ENCODE data around the gene CCDC51.
"Not testable (repeated sequence)": the region's sequence is repeated elsewhere in the genome, so short reads cannot be mapped to it uniquely, and the experiment has no call there.

Gene CCDC51, protein sequence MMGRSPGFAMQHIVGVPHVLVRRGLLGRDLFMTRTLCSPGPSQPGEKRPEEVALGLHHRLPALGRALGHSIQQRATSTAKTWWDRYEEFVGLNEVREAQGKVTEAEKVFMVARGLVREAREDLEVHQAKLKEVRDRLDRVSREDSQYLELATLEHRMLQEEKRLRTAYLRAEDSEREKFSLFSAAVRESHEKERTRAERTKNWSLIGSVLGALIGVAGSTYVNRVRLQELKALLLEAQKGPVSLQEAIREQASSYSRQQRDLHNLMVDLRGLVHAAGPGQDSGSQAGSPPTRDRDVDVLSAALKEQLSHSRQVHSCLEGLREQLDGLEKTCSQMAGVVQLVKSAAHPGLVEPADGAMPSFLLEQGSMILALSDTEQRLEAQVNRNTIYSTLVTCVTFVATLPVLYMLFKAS

DNA sequence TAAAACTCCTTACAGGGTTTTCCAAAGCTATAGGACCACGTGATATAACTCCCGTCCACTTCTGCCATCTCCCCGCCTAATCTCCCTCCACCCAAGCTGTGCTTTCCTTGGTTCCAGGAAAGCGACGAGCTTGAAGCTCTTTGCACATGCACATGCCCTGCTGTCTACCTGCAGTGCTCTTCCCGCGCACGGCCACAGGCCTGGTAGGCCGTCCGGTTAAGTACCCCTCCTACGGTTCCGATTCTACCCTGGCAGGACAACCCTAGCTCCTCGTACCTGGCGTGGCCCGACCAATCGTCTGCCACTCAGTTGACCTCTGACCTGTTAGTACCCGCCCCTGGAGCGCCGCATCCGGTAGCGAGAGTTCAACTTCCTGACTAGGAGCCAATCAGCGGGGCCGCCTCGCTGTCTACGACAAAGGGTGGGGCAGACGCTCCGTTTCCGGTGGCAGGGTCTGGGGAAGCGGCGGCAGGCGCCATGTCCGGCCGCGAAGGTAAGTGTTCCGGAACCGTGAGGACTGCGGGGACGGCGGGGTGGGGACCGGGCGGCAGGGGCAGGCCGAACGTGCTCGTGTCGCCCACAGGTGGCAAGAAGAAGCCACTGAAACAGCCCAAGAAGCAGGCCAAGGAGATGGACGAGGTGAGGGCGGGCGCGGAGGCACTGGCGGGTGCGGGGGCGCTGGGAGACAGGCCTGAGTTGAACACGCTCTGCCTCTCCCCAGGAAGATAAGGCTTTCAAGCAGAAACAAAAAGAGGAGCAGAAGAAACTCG is at the start of gene CCDC51, which contains the start of gene TMA7:
Gene CCDC51 (minus strand): TSS at position 300 of the 770 bp plus-strand sequence. CDS start 4,991 bp downstream, outside the sequence.
Gene TMA7 (plus strand): TSS at position 438 of the 770 bp plus-strand sequence. CDS start 40 bp downstream, at position 478.
- DNase-seq = peak; percentile 97

DNA sequence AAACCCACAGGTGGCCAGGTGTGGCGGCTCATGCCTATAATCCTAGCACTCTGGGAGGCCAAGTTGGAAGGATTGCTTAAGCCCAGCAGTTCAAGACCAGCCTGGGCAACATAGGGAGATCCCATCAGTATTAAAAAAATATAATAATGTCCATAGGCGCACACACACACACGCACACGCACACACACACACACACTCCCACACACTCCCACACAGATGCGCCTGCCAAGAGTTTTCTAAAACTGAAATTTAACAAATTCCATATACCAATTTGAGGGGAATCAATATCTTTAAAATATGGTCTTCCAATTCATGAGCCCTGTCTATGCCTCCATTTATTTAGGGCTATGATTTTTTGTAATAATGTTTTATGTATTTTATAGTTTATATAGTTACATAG is 47.0 kb upstream of the CCDC51 start:
- DNase-seq = no peak

DNA sequence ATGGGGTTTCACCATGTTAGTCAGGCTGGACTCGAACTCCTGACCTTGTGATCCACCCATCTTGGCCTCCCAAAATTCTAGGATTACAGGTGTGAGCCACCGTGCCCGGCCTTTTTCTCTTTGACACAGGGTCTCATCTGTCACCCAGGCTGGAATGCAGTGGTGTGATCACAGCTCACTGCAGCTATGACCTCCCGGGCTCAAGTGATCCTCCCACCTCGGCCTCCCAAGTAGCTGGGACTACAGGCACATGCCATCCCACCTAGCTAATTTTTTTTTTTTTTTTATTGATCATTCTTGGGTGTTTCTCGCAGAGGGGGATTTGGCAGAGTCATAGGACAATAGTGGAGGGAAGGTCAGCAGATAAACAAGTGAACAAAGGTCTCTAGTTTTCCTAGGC is 42.9 kb upstream of the CCDC51 start:
- DNase-seq = not testable (repeated sequence)

DNA sequence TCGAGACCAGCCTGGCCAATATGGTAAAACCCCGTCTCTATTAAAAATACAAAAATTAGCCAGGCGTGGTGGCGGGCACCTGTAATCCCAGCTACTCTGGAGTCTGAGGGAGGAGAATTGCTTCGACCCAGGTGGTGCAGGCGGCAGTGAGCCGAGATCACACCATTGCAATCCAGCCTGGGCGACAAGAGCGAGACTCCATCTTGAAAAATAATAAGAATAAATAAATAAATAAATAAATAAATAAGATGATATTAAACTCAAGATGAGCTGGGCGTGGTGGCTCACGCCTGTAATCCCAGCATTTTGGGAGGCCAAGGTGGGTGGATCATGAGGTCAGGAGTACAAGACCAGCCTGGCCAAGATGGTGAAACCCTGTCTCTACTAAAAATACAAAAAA is 41.0 kb upstream of the CCDC51 start:
- DNase-seq = not testable (repeated sequence)

DNA sequence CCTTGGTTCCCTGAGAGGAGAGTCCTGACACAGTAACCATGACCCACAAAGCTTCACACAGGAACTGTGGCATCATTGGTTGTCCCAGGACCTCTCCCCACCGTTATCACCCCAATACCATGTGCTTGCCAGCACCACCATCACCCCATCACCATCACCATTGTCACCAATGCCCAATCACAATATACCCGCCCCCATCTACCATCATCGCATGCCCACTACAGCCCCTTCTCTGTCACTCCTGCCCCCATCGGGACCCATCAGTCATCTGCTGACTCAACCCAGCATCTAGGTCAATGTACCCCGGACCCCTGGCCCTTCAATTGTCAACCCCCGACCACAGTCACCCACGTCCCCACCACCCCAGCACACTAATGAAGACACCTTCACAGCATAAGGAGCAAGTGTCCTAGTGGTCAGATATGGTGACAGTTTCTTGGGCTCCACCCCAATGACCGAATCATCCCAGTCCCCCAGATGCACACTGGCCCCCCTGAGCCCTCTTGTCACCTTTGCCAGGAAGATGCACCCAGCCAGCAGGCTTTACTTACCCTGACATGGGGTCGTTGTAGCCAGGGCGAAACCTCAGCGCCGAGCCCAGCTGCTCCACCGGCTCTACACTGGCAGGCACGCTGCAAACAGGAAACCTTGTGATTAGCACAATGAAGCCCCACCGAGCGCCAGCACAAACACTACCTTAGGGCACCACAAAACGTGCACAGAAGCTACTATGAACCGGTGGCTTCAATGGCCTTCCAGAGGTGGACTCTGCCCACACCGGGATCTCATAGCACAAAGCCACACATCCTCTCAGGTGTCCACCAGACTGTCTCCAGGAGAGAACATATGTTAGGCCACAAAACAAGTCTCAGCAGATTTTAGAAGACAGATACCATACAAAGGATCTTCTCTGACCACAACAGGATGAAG is 39.0 kb upstream of the CCDC51 start:
- DNase-seq = no peak

DNA sequence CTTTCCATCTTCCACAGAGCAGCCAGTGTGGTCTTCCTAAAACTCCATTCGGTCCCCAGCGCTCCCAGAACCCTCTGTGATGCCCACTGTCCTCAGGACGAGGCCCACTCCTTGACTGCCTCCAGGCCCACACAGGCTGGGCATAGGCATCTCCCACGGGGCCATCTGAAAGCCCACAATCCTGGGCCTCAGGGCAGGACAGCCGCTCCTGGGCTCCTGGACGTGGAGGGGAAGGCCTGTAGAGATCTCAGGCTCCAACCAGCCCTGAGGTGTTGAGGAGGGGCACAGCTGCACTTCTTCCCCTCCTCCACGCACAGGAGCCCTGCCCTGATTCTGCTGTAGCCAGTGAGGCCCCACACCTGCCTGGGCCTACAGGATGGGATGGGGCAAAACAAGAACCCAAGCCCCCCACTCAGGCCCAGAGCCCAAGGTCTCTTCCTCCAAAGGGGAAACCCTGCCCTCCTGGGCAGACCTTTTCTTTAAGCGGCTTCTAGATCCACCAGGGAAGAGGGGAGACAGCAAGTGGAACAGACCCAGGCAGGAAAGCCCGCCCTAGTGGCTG is 38.1 kb upstream of the CCDC51 start:
- DNase-seq = no peak

DNA sequence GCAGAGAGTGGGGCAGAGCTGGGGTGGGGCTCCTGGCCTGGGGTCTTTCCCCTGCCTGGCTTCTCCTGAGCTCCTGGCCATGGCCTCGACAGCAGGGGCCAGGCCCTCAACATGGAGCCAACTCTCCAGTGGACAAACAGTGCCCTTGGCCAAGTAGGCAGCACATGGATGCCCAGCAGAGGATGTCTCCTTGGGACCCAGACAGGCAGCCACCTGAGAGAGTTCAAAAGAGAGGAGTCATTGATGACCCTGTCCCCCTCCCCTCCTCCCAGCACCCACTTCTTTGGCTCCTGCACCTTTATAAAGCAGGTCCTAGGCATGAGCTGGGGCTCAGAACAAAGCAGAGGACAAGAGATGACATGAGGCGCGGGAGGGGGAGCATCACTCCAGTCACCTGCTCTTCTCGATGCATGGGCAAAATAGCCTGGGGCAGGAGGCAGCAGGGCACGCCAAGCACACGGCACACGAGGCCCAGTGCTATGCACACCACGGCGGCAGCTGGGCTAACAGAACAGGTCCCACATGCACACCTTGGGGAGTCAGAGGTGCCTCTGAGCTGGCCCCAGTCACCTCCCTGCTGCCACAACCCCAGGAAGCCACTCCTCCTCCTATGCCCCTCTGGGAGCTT is 36.6 kb upstream of the CCDC51 start:
- DNase-seq = no peak

DNA sequence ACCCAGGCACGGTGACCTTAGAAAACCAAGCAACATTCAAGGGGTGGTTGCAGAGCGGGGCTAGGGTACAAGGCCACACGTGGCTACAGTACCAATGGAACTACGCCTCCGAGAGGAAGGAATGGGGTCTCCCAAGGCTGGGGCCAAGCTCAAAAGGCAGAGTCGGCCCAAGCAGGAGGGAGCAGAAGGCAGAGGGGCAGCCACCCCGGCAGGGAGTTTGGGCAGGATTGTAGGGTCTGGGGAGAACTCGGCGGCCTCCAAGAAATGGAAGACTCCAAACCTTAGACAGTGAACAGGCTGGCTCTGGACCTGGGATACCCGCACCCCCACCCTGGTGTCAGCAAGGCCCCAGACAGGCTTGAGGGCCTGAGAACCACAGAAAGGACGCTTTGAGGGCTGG is 35.3 kb upstream of the CCDC51 start:
- DNase-seq = no peak

DNA sequence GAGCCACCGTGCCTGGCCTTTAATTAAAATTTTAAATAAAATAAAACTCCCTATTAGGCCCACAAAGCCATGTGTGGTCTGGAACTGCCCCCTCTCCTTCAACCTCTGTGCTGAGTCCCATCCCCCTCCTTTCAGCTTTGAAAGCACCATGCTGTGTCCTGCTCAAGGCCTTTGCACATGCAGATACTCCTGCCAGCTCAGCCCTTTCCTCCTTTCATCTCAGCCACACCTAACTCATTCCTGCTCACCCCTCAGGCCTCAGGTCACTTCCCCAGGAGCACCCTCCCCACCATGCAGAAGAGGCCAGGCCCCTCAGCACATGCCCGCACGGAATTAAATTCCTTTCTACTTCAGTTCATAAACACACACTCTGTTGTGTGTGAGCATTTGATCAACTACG is 34.7 kb upstream of the CCDC51 start:
- DNase-seq = no peak

DNA sequence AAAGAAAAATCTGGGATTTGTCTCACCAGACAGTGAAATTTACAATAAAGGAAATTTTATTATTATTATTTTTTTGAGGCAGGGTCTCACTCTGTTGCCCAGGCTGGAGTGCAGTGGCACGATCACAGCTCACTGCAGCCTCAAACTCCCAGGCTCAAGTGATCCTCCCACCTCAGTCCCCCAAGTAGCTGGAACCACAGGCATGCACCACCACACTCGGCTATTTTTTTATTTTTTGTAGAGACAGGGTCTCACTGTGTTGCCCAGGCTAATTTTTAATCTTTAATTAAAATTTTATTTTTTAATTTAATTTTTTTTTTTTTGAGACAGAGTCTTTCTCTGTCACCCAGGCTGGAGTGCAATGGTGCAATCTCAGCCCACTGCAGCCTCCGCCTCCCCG is 34.1 kb upstream of the CCDC51 start:
- DNase-seq = not testable (repeated sequence)

DNA sequence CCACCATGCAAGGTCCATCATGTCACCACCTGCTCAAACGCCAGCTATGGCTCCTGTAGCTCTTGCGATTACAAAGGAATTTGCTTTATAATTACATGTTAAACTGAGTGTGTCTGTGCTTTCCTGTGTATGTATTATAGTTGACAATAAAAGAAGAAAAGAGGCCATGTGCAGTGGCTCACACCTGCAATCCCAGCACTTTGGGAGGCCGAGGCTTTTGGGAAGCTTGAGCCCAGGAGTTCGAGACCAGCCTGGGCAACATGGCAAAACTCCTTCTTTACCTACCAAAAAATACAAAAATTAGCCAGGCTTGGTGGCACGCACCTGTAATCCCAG is 33.7 kb upstream of the CCDC51 start:
- no peak for DNase-seq

DNA sequence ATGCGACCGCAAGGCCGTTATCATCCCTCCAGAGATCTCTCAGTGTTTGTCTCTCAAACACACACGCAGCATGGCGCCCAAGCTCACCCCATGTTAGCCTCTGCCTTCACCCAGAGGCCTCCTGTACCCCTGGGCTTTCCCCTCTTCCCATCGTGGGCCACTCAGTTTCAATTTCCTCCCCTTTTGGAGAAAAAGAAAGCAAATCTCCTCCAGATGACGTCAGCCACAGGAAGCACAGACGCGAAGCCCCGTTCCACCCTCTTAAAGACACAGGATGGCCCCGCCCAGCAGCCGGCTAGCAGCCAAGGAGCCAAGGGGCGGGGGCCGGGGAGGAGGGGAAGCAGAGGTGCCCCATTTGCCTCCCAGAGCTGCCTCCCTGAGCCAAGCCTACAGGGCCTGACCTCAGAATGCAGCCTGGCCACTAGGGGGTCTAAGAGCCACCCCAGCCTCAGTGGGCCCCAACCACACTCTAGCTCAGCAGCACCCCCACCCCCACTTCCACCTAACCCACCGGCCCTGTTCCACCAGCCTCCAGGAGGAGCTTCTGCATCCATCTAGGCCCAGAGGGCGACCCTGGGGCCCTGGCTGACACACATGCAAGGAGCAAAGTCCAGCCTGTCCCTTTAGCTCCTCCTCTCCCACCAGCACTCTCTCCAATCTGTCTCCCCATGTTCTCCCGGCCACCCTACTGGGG is 33.2 kb upstream of the CCDC51 start:
- peak; percentile 99 for DNase-seq

DNA sequence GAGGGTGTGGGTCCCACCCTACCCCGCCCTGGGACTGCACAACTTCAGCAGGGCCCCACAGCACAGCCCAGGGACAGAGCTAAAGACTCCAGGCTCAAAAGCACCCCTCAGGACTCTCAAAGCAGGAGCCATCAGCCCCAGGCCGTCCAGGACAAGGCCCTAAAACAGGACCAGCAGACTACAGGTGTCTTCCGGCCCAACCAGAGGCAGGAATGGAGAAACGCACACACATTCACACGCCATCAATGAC is 32.7 kb upstream of the CCDC51 start:
- peak; percentile 51 for DNase-seq

DNA sequence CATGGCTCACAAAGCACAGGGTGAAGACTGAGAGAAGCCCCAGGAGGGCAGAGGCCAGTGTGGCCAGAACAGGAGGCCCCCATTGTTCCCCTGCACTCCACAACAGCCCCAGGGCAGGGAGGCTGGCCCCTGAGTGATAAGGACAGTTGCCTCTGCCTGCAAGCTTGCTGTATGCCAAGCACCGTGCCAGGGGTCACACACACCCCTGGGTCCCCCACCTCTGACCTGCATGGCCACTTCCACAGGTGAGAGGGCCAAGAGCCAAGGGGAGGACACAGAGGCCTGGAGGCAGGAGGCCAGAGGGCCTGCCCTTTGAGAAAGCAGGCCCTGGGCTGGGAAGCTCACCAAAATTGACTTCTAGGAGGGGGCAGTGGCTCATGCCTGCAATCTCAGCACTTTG is 30.4 kb upstream of the CCDC51 start:
- no peak for DNase-seq

DNA sequence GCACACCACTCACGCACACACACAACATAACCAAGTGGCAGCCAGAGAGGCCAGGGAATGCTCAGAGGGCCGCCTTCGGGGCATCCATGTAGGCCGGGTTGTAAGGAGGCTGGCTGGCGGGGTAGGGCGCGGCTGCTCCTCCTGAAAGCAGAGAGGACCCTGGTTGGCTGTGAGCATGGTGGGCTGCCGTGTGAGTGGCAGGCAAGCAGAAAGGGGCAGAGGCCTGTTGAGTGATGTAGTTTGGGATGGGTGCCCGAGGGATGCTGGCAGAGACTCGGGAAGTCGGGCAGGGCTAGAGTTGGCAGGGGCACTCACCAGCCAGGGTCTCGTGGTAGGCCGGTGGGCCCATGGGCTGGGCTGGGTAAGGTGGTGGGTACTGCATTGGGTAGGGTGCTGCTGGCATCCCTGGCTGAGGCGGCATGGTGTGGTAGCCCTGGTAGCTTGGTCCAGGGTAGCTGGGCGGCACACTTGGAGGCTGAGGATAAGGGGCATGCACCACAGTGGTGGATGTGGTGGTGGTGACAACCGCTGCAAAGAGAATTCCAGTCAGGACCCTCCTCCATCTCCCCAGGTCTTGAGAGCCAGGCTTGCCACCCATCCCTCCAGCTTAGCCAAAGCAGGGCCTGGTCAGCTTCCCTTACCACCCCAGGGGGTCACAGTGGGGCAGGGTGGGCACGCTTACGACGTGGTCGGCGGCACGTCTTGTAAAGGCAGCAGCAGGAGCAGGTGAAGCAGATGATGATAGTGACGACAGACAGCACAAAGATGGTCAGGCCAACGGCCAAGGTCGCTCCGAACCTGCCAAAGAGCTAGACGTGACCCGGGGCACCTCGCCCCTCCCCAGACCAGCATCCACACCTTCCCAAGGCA is 29.4 kb upstream of the CCDC51 start:
- no peak for DNase-seq

DNA sequence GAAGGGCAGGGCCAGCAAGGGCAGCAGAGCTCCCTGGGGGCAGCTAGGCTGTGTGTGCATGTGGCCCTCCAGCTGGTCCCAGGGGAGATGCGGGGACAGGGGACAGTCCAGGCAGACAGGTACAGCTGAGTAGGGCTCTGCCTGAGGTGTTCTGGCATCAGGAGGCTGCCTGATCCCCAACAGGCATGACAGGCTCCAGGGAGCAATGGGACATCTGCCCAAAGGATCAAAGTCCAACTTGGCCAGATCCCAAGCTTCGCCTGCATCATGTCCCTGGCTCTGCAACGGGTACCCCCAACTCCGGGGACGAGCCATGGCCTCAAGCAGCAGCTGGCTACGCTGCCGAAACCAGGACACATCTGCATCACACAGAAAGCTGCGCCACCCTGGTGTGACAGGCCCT is 28.4 kb upstream of the CCDC51 start:
- DNase-seq = no peak

DNA sequence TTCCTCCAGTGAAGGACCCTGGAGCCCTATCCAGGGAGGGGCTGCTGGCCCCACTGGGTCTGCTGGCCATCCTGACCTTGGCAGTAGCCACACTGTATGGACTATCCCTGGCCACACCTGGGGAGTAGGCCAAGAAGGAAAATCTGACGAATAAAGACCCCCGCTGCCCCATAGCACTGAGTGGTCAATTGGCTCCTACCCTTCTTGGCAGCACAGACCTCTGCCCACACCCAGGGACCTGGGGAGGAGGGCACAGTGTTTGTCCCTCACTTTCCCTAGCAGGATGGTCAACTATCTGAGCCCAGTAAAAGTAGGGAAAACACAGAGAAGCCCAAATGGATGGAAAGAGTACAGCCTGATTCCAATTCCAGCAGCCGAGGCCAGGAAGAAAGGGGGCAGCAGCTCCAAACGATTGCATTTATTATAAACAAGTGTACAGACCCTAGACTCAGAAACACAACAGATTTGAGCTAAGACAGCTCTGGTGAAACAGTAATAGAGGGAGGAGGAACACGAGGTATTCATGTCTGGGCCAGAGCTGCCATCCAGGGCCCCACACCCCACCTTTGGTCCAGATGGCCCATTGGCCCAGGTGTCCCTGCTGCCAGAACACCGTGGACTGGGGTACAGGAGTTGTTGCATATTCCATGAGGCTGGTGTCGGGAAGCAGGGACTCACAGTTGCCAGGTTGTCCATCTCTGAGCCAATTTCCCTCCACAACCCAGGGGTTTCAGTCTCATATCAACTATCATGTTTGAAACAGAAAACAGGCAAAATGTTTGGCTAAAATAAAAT is 27.8 kb upstream of the CCDC51 start:
- DNase-seq = no peak

DNA sequence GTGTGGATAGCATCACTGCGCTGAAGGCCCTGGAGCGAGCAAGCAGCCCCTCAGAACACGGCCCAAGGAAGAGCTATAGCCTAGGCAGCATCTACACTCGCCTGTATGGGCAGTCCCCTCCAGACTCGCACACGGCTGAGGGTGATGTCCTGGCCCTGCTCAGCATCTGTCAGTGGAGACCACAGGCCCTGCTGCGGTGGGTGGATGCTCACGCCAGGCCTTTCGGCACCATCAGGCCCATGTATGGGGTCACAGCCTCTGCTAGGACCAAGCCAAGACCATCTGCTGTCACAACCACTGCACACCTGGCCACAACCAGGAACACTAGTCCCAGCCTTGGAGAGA is 27.2 kb upstream of the CCDC51 start:
- DNase-seq = no peak

DNA sequence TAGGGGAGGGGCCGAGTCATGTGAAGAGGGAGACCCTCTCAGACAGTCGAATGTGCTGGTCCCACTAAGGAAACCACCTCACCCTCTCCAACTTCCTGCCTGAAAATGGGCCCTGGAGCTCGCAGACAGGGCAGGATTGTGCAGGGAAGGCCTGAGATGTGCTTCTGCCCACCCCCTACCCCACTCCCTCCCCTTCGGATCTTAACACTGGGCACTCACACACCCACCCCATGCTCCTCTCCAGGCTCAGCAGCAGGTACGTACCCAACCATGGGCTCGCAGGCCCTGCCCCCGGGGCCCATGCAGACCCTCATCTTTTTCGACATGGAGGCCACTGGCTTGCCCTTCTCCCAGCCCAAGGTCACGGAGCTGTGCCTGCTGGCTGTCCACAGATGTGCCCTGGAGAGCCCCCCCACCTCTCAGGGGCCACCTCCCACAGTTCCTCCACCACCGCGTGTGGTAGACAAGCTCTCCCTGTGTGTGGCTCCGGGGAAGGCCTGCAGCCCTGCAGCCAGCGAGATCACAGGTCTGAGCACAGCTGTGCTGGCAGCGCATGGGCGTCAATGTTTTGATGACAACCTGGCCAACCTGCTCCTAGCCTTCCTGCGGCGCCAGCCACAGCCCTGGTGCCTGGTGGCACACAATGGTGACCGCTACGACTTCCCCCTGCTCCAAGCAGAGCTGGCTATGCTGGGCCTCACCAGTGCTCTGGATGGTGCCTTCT is 26.6 kb upstream of the CCDC51 start:
- DNase-seq = peak; percentile 13

Measured in suppressor macrophage treated with lipopolysaccharide for 4 hours (primary cell).